ENCODE results near the gene XPO6.

- TF ChIP-seq CTCF (IDR thresholded peaks at IDR 0.05; ENCODE audit: low read depth, low read length) (no peak), POLR2A (IDR thresholded peaks at IDR 0.05; ENCODE audit: extremely low read depth, insufficient read length) (no peak)
Observed at GRCh38 chr16:28167730-28168129, 44.0 kb downstream of the XPO6 start.
